A549 treated with CORT108297 at 1 μM for 4 hours (cell line): Measurements from ENCODE around the gene COX19. TPM values are rescaled to one million over a fixed set of nuclear protein-coding genes. Genes with fewer than 3 reads are reported as not detected.

ENCODE experiments used
- total RNA-seq: library from RNA; stranded (reverse); fragments of 200-300 nt; extraction: Qiagen RNA extraction; gene quantifications from 5 replicates; pipeline ENCODE4 v1.2.3, GENCODE V29; 2022

Gene COX19, protein sequence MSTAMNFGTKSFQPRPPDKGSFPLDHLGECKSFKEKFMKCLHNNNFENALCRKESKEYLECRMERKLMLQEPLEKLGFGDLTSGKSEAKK
- total RNA-seq, result 5.5 to 7.3 TPM (median 5.9 TPM) in 5 replicates

DNA sequence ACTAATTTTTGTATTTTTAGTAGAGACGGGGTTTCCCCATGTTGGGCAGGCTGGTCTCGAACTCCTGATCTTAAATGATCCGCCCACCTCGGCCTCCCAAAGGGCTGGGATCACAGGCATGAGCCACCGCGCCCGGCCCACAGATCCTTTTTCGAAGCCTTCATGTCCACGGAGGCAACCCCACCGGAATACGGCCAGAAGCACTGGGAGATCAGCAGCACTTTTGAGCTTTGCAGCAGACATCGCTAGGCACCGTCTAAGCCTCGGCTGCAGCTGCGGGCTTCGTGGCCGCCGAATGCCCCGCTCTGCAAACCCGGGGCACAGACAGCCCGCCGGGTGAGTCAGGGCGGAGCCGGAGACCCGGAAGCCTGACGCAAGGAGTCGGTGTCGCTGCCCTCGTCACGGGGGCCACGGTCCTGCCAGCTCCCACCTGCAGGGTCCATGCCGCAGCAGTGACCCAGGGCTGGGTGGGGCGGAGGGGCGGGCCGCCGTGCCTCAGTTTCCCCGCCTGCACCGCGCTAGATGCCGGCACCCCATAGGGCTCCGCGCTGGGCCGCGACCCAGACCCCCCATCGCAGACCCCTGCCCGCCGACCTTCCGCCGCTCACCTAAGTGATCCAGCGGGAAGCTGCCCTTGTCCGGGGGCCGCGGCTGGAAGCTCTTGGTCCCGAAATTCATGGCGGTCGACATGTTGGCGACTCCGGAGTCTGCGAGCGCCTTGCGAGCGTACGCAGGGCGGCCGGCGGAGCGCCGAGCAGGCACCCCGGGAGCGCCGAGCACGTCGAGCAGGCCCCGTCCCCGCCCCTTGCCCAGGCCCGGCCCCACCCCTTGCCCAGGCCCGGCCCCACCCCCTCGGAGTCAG lies at the start of gene COX19:
TSS of gene COX19 (minus strand) at position 730 of the 862 bp plus-strand sequence. CDS start at position 690, 40 bp downstream.

DNA sequence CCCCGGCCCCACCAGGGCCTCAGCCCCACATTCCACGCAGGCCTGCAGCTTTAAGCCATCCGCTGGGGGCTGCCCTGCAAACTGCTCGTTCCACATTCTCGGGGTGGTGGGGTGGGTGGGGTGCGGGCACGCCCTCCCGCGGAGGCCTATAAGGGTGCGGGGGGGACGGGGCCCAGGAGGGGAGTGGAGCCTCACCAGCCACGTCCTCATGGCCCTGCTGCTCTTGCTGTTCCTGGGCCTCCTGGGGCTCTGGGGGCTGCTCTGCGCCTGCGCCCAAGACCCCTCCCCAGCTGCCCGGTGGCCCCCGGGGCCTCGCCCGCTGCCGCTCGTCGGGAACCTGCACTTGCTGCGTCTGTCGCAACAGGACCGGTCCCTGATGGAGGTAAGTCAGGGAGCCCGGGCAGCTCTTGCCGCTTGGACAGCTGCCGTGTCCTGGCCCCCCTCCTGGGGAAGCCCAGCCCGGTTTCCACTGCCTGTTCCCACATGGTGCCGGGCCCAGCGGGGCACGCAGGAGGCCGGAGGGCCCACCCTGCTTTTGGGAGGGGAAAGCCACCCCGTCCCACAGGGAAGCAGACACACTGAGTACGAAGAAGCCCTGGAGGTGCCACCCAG lies 7.8 kb upstream of the COX19 start, which contains the start of gene CYP2W1:
TSS of gene CYP2W1 (plus strand) at position 178 of the 612 bp plus-strand sequence. CDS start at position 209, 31 bp downstream.

DNA sequence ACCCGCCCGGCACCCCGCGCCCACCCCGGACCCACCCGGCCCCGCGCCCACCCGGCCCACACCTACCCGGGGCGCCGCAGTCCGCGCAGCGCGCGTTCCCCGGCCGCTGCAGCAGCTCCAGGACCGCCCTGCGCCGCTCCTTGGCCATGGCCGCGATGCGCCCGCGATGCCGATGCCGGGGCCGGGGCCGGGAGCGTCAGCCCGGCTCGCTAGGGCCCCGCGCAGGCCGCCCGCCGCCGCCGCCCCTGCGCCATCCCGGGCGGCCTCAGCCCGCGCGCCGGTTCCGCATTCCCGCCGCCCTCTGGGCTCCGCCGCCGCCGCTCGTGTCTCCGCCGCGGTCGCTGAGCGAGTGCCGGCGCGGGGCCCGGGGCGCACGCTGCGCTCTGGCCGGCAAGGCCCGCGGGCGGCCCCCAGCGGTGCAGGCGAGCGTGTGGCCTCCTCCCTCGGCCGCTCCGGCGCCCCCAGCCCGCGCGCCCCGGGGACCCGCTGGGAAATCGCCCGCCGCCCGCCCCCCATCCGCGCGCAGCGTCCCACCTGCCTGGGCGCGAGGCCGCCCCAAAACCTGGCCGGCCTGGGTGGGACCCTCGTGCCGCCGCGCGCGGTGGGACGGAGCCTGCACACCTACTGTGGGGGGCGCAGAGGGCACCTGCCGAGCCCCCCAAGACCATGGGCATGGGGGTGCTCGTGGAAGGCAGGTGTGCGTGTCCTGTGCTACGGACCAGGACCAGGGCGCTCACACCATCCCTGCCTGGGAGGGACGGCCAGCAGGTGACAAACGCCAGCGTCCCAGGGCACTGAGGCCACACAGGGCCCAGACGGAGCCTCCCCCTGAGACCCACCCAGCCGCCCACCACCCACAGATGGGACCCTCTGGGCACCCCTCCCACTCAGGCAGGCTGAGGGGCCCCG lies 20.8 kb downstream of the COX19 start, which contains the start of gene ADAP1:
TSS of gene ADAP1 (minus strand) at position 351 of the 909 bp plus-strand sequence. CDS start at position 148, 203 bp downstream.

Other genes starting within 250 kb of the COX19 start
- gene DNAAF5, start 248.8 kb downstream of the COX19 start, total RNA-seq, result 35.9 to 52.0 TPM (median 50.1 TPM) in 5 replicates
- gene PRKAR1B, start 248.3 kb downstream of the COX19 start, total RNA-seq, result 25.3 to 31.1 TPM (median 27.7 TPM) in 5 replicates
- 70.7 to 98.7 TPM (median 95.3 TPM) in 5 replicates for gene SUN1, start 143.1 kb downstream of the COX19 start, total RNA-seq
- gene GET4, start 99.0 kb downstream of the COX19 start, total RNA-seq, result 38.1 to 70.1 TPM (median 60.2 TPM) in 5 replicates
- 3.5 to 5.4 TPM (median 4.3 TPM) in 5 replicates for gene ADAP1, start 20.9 kb downstream of the COX19 start, total RNA-seq
- 0.02 TPM in 1 of 5 replicates, not detected in the others for gene CYP2W1, start 7.6 kb upstream of the COX19 start, total RNA-seq
- gene GPR146, start 69.0 kb upstream of the COX19 start, total RNA-seq, result 1.1 to 2.8 TPM (median 2.1 TPM) in 5 replicates
- 0.55 to 0.94 TPM (median 0.78 TPM) in 5 replicates for gene GPER1, start 112.6 kb upstream of the COX19 start, total RNA-seq
- gene ZFAND2A, start 184.6 kb upstream of the COX19 start, total RNA-seq, result 51.9 to 61.5 TPM (median 59.2 TPM) in 5 replicates